Upper lobe of left lung (tissue), 4 donors: Measurements from ENCODE around the gene TTBK2.

Experiments
- EP300 ChIP-seq, 4 donors: sonication (generic); formaldehyde crosslinking; IDR thresholded peaks; one replicate each; pipeline ENCODE4 v1.5.1; 2017; ENCODE audit warnings: antibody characterized with exemption in 4 of 4, control low read depth in 2 of 4
- POLR2AphosphoS5 ChIP-seq, 2 donors: sonication (generic); formaldehyde crosslinking; IDR thresholded peaks; one replicate each; pipeline ENCODE4 v1.5.1; 2017; ENCODE audit warnings: antibody characterized with exemption in 2 of 2
- TF ChIP-seq, protein P1 (sequence below), 6 experiments: fragments of 450-650 bp in 4 of 6; fragments of 200-600 bp in 2 of 6; sonication (generic) in 2 of 6; IDR thresholded peaks; one replicate each; pipeline ENCODE4 v1.5.1; 2016 to 2019; ENCODE audit warnings: antibody characterized with exemption in 6 of 6

DNA sequence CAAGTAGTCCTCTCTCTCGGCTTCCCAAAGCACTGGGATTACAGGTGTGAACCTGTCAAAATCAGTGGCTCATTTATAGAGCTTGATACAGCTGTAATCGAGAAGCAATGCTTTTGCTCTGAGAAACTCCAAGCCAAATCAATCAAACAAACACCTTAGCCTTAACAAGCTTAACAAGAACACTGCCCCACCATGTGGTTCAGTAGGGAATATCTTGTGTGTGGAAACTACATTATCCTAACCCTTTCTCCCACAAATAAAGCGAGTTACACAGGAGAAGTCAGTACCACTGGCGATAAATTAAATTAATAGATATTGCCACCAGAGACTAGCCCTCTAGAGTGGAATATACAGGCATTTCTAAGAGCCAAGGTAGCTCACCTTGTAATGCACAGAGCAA lies 197.5 kb downstream of the TTBK2 start:
- TF ChIP-seq, protein P1, sequence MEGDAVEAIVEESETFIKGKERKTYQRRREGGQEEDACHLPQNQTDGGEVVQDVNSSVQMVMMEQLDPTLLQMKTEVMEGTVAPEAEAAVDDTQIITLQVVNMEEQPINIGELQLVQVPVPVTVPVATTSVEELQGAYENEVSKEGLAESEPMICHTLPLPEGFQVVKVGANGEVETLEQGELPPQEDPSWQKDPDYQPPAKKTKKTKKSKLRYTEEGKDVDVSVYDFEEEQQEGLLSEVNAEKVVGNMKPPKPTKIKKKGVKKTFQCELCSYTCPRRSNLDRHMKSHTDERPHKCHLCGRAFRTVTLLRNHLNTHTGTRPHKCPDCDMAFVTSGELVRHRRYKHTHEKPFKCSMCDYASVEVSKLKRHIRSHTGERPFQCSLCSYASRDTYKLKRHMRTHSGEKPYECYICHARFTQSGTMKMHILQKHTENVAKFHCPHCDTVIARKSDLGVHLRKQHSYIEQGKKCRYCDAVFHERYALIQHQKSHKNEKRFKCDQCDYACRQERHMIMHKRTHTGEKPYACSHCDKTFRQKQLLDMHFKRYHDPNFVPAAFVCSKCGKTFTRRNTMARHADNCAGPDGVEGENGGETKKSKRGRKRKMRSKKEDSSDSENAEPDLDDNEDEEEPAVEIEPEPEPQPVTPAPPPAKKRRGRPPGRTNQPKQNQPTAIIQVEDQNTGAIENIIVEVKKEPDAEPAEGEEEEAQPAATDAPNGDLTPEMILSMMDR (IDR thresholded peaks at IDR 0.05): no peak
- TF ChIP-seq EP300 (IDR thresholded peaks at IDR 0.05): no peak
- TF ChIP-seq POLR2AphosphoS5 (IDR thresholded peaks at IDR 0.05): no peak
